HEK293 (cell line): ENCODE measurements around the gene CD1C.

Experiments
- CTCF ChIA-PET: fragments of 350-600 bp; formaldehyde crosslinking; extraction: SDS; loops from one replicate; lab custom pipeline; 2021; ENCODE audit warnings: antibody characterized with exemption; lab: Yijun Ruan, JAX
- POLR2A ChIA-PET: fragments of 300-600 bp; formaldehyde crosslinking; extraction: SDS; loops from one replicate; lab custom pipeline; 2020; ENCODE audit warnings: antibody characterized with exemption, inconsistent platforms; lab: Yijun Ruan, JAX
- H3K27ac ChIP-seq: fragments of 200-500 bp; sonication (Bioruptor generic); 2 replicates; pipeline ENCODE4 v1.5.1; 2014; ENCODE audit warnings: low read depth, low read length, control low read depth, inconsistent platforms; ENCODE audit errors: extremely low read depth
- H3K36me3 ChIP-seq, 2 experiments: fragments of 200-500 bp in 1 of 2; sonication (Bioruptor generic) in 1 of 2; 1 replicate in 1 of 2; 2 replicates in 1 of 2; pipeline ENCODE4 v1.5.1; 2014 to 2017; ENCODE audit warnings: inconsistent platforms in 2 of 2, low read length in 2 of 2; ENCODE audit not compliant: control insufficient read depth in 2 of 2, insufficient read depth in 1 of 2
- H3K4me1 ChIP-seq: fragments of 200-500 bp; sonication (Bioruptor generic); 2 replicates; pipeline ENCODE4 v1.5.1; 2014; ENCODE audit warnings: mild to moderate bottlenecking, low read length, inconsistent platforms; ENCODE audit not compliant: control insufficient read depth, insufficient read depth
- H3K4me3 ChIP-seq: 2 replicates; pipeline ENCODE4 v1.5.1; 2011; ENCODE audit warnings: low read depth, mild to moderate bottlenecking, control low read depth, low read length, moderate library complexity
- H3K9me3 ChIP-seq: fragments of 200-500 bp; sonication (Bioruptor generic); 2 replicates; pipeline ENCODE4 v1.5.1; 2014; ENCODE audit warnings: low read depth, low read length, inconsistent platforms; ENCODE audit not compliant: control insufficient read depth, insufficient read depth
- BCL11A ChIP-seq: fragments of 450-650 bp; formaldehyde crosslinking; IDR thresholded peaks from 2 replicates; pipeline ENCODE4 v1.5.1; 2016; ENCODE audit warnings: low read depth, missing biosample characterization, missing genetic modification characterization
- EGR2 ChIP-seq: fragments of 450-650 bp; formaldehyde crosslinking; IDR thresholded peaks from 2 replicates; pipeline ENCODE4 v1.5.1; 2016; ENCODE audit warnings: low read depth, missing biosample characterization, missing genetic modification characterization
- HOXA7 ChIP-seq: sonication (generic); formaldehyde crosslinking; IDR thresholded peaks from 2 replicates; pipeline ENCODE4 v1.8.1; 2022; ENCODE audit warnings: missing genetic modification reagents, borderline replicate concordance
- KLF1 ChIP-seq: fragments of 450-650 bp; formaldehyde crosslinking; IDR thresholded peaks from 2 replicates; pipeline ENCODE4 v1.5.1; 2016; ENCODE audit warnings: missing biosample characterization, missing genetic modification characterization
- ZEB2 ChIP-seq: fragments of 450-650 bp; formaldehyde crosslinking; IDR thresholded peaks from 2 replicates; pipeline ENCODE4 v1.5.1; 2016; ENCODE audit warnings: missing biosample characterization, missing genetic modification characterization
- ZNF155 ChIP-seq: fragments of 450-650 bp; formaldehyde crosslinking; IDR thresholded peaks from 2 replicates; pipeline ENCODE4 v1.5.1; 2016; ENCODE audit warnings: missing biosample characterization, missing genetic modification characterization
- ZNF174 ChIP-seq: fragments of 450-650 bp; formaldehyde crosslinking; IDR thresholded peaks from 2 replicates; pipeline ENCODE4 v1.5.0; 2017; ENCODE audit warnings: missing biosample characterization, mild to moderate bottlenecking, missing genetic modification characterization
- ZNF335 ChIP-seq: fragments of 450-650 bp; formaldehyde crosslinking; conservative IDR thresholded peaks from 2 replicates; pipeline ENCODE4 v1.5.1; 2016; ENCODE audit warnings: missing biosample characterization, missing genetic modification characterization
- ZNF510 ChIP-seq: fragments of 450-650 bp; formaldehyde crosslinking; IDR thresholded peaks from 2 replicates; pipeline ENCODE4 v1.5.1; 2018; ENCODE audit warnings: mild to moderate bottlenecking, missing genetic modification characterization, missing biosample characterization; ENCODE audit not compliant: insufficient replicate concordance
- ZNF600 ChIP-seq: fragments of 450-650 bp; formaldehyde crosslinking; IDR thresholded peaks from 2 replicates; pipeline ENCODE4 v1.5.1; 2016; ENCODE audit warnings: missing biosample characterization, missing genetic modification characterization
- TF ChIP-seq, protein P1 (sequence below): fragments of 450-650 bp; formaldehyde crosslinking; optimal IDR thresholded peaks from 2 replicates; pipeline ENCODE3; 2016; ENCODE audit warnings: missing biosample characterization, mild to moderate bottlenecking, missing genetic modification characterization
- TF ChIP-seq, protein P2 (sequence below): fragments of 450-650 bp; formaldehyde crosslinking; IDR thresholded peaks from 2 replicates; pipeline ENCODE4 v1.5.1; 2016; ENCODE audit warnings: missing biosample characterization, missing genetic modification characterization
- TF ChIP-seq, protein P3 (sequence below): fragments of 450-650 bp; formaldehyde crosslinking; conservative IDR thresholded peaks from 2 replicates; pipeline ENCODE4 v1.5.1; 2016; ENCODE audit warnings: low read depth, missing biosample characterization, missing genetic modification characterization
- TF ChIP-seq, protein P4 (sequence below): fragments of 450-650 bp; formaldehyde crosslinking; IDR thresholded peaks from 2 replicates; pipeline ENCODE4 v1.5.1; 2016; ENCODE audit warnings: missing biosample characterization, missing genetic modification characterization
- TF ChIP-seq, protein P5 (sequence below): fragments of 450-650 bp; formaldehyde crosslinking; IDR thresholded peaks from 2 replicates; pipeline ENCODE4 v1.5.1; 2016; ENCODE audit warnings: missing biosample characterization, missing genetic modification characterization
- TF ChIP-seq, protein P6 (sequence below): fragments of 450-650 bp; formaldehyde crosslinking; IDR thresholded peaks from 2 replicates; pipeline ENCODE4 v1.5.1; 2017; ENCODE audit warnings: missing biosample characterization, mild to moderate bottlenecking, missing genetic modification characterization, moderate library complexity

The CD1C gene

DNA sequence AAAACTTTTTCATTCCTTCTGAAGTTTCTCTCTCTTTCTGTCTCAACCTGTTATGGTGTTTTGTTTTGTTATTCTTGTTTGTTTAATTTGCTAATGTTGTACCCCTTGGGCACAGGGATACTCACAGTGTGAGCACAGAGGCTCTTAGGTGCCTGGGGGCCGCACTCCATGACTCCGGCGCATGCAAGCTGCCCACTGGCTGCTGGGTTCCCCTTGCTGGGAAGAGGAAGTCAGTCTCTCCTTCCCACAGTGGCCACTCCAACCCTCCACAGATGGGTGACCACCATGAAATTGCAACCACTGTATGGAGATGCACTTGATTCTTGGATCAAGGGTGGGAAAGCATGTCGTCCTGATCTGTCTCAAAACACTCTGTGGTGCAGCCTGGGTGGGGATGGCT lies 40.1 kb upstream of the CD1C start (continued):
- no peak for TF ChIP-seq ZNF174 (tag by site-specific recombination)
- no peak for TF ChIP-seq KLF1 (tag by site-specific recombination)
- no peak for TF ChIP-seq BCL11A (tag by site-specific recombination)
- TF ChIP-seq ZNF510 = no peak
- TF ChIP-seq, protein P1, sequence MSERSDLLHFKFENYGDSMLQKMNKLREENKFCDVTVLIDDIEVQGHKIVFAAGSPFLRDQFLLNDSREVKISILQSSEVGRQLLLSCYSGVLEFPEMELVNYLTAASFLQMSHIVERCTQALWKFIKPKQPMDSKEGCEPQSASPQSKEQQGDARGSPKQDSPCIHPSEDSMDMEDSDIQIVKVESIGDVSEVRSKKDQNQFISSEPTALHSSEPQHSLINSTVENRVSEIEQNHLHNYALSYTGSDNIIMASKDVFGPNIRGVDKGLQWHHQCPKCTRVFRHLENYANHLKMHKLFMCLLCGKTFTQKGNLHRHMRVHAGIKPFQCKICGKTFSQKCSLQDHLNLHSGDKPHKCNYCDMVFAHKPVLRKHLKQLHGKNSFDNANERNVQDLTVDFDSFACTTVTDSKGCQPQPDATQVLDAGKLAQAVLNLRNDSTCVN (tag by site-specific recombination) = no peak
- no peak for TF ChIP-seq ZNF335 (tag by site-specific recombination)

DNA sequence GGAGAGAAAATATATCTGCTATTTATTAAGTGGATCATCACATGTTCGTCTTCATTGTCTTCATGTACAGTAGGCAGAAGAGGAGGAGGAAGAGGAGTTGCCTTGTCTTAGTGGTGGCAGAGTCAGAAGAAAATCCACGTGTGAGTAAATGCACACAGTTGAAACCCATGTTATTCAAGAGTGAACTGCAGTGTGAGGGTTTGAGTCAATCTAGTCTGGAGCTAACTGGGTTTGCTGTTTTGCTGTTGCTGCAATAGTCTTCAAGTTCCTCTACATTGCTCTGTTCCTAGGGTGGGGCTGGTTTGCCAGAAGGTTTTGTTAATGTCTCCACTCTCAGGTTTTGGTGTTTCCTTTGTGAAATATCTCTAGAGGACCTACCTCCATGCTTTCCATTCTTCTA lies 38.6 kb upstream of the CD1C start:
- H3K4me1 ChIP-seq = no peaks in the 10 kb centered on the region
- POLR2A ChIA-PET = no interaction called here
- no peak overlapping the region for H3K4me3 ChIP-seq
- CTCF ChIA-PET = interaction anchor here (0.6 kb wide), 1 partner anchor 116 kb away, joined by 3 read pairs; no protein-coding TSS in a partner anchor
- no peak for TF ChIP-seq EGR2 (tag by site-specific recombination)
- TF ChIP-seq, protein P2, sequence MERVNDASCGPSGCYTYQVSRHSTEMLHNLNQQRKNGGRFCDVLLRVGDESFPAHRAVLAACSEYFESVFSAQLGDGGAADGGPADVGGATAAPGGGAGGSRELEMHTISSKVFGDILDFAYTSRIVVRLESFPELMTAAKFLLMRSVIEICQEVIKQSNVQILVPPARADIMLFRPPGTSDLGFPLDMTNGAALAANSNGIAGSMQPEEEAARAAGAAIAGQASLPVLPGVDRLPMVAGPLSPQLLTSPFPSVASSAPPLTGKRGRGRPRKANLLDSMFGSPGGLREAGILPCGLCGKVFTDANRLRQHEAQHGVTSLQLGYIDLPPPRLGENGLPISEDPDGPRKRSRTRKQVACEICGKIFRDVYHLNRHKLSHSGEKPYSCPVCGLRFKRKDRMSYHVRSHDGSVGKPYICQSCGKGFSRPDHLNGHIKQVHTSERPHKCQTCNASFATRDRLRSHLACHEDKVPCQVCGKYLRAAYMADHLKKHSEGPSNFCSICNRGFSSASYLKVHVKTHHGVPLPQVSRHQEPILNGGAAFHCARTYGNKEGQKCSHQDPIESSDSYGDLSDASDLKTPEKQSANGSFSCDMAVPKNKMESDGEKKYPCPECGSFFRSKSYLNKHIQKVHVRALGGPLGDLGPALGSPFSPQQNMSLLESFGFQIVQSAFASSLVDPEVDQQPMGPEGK = no peak
- TF ChIP-seq, protein P3, sequence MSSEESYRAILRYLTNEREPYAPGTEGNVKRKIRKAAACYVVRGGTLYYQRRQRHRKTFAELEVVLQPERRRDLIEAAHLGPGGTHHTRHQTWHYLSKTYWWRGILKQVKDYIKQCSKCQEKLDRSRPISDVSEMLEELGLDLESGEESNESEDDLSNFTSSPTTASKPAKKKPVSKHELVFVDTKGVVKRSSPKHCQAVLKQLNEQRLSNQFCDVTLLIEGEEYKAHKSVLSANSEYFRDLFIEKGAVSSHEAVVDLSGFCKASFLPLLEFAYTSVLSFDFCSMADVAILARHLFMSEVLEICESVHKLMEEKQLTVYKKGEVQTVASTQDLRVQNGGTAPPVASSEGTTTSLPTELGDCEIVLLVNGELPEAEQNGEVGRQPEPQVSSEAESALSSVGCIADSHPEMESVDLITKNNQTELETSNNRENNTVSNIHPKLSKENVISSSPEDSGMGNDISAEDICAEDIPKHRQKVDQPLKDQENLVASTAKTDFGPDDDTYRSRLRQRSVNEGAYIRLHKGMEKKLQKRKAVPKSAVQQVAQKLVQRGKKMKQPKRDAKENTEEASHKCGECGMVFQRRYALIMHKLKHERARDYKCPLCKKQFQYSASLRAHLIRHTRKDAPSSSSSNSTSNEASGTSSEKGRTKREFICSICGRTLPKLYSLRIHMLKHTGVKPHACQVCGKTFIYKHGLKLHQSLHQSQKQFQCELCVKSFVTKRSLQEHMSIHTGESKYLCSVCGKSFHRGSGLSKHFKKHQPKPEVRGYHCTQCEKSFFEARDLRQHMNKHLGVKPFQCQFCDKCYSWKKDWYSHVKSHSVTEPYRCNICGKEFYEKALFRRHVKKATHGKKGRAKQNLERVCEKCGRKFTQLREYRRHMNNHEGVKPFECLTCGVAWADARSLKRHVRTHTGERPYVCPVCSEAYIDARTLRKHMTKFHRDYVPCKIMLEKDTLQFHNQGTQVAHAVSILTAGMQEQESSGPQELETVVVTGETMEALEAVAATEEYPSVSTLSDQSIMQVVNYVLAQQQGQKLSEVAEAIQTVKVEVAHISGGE (tag by site-specific recombination) = no peak
- no peak for TF ChIP-seq HOXA7 (CRISPR knock-in tag)
- TF ChIP-seq, protein P4, sequence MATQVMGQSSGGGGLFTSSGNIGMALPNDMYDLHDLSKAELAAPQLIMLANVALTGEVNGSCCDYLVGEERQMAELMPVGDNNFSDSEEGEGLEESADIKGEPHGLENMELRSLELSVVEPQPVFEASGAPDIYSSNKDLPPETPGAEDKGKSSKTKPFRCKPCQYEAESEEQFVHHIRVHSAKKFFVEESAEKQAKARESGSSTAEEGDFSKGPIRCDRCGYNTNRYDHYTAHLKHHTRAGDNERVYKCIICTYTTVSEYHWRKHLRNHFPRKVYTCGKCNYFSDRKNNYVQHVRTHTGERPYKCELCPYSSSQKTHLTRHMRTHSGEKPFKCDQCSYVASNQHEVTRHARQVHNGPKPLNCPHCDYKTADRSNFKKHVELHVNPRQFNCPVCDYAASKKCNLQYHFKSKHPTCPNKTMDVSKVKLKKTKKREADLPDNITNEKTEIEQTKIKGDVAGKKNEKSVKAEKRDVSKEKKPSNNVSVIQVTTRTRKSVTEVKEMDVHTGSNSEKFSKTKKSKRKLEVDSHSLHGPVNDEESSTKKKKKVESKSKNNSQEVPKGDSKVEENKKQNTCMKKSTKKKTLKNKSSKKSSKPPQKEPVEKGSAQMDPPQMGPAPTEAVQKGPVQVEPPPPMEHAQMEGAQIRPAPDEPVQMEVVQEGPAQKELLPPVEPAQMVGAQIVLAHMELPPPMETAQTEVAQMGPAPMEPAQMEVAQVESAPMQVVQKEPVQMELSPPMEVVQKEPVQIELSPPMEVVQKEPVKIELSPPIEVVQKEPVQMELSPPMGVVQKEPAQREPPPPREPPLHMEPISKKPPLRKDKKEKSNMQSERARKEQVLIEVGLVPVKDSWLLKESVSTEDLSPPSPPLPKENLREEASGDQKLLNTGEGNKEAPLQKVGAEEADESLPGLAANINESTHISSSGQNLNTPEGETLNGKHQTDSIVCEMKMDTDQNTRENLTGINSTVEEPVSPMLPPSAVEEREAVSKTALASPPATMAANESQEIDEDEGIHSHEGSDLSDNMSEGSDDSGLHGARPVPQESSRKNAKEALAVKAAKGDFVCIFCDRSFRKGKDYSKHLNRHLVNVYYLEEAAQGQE (tag by site-specific recombination) = no peak
- TF ChIP-seq, protein P5, sequence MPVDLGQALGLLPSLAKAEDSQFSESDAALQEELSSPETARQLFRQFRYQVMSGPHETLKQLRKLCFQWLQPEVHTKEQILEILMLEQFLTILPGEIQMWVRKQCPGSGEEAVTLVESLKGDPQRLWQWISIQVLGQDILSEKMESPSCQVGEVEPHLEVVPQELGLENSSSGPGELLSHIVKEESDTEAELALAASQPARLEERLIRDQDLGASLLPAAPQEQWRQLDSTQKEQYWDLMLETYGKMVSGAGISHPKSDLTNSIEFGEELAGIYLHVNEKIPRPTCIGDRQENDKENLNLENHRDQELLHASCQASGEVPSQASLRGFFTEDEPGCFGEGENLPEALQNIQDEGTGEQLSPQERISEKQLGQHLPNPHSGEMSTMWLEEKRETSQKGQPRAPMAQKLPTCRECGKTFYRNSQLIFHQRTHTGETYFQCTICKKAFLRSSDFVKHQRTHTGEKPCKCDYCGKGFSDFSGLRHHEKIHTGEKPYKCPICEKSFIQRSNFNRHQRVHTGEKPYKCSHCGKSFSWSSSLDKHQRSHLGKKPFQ (tag by site-specific recombination) = no peak
- no peak for TF ChIP-seq ZNF600 (tag by site-specific recombination)
- TF ChIP-seq, protein P6, sequence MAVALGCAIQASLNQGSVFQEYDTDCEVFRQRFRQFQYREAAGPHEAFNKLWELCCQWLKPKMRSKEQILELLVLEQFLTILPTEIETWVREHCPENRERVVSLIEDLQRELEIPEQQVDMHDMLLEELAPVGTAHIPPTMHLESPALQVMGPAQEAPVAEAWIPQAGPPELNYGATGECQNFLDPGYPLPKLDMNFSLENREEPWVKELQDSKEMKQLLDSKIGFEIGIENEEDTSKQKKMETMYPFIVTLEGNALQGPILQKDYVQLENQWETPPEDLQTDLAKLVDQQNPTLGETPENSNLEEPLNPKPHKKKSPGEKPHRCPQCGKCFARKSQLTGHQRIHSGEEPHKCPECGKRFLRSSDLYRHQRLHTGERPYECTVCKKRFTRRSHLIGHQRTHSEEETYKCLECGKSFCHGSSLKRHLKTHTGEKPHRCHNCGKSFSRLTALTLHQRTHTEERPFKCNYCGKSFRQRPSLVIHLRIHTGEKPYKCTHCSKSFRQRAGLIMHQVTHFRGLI = no peak
- no peak for TF ChIP-seq ZNF155
- TF ChIP-seq ZEB2 (tag by site-specific recombination) = no peak
- no peaks in the 10 kb centered on the region for H3K9me3 ChIP-seq
- no peaks in the 10 kb centered on the region for H3K36me3 ChIP-seq
- no peak overlapping the region for H3K27ac ChIP-seq
